ENCODE measurements around the gene CAST. TPM values are rescaled to one million over a fixed set of nuclear protein-coding genes. Genes with fewer than 3 reads are reported as not detected.

The CAST gene
- total RNA-seq, 1 donor from 2014 or later: 260 TPM

GRCh38 chr5:96638561-96638960 is 23.6 kb upstream of the CAST start:
- Histone ChIP-seq H3K27ac (no peak overlapping the region), H3K27me3 (no peaks in the 10 kb centered on the region), H3K4me3 (no peak overlapping the region), H3K4me1 (no peaks in the 10 kb centered on the region), H3K36me3 (no peaks in the 10 kb centered on the region), H3K9me3 (no peaks in the 10 kb centered on the region)
- intact Hi-C loops (cut with DNase I): no loop called here
- ATAC-seq: no peak
- TF ChIP-seq CTCF (IDR thresholded peaks at IDR 0.05): no peak
- no peak for DNase-seq

GRCh38 chr5:96640696-96641095 is 21.5 kb upstream of the CAST start:
- H3K4me3 ChIP-seq: no peak overlapping the region
- no peaks in the 10 kb centered on the region for H3K36me3 ChIP-seq
- DNase-seq (no peak), ATAC-seq (no peak)
- H3K27me3 ChIP-seq: no peaks in the 10 kb centered on the region
- no peak for TF ChIP-seq CTCF (IDR thresholded peaks at IDR 0.05)
- no peaks in the 10 kb centered on the region for H3K4me1 ChIP-seq
- no peaks in the 10 kb centered on the region for H3K9me3 ChIP-seq
- intact Hi-C loops (cut with DNase I): no loop called here
- H3K27ac ChIP-seq: no peak overlapping the region

GRCh38 chr5:96641368-96642280 is 20.6 kb upstream of the CAST start:
- ATAC-seq (no peak), DNase-seq (no peak)
- Histone ChIP-seq H3K36me3 (no peaks in the 10 kb centered on the region), H3K9me3 (no peaks in the 10 kb centered on the region), H3K27me3 (no peaks in the 10 kb centered on the region), H3K27ac (no peak overlapping the region), H3K4me3 (no peak overlapping the region), H3K4me1 (no peaks in the 10 kb centered on the region)
- intact Hi-C loops (cut with DNase I): no loop called here
- TF ChIP-seq CTCF (IDR thresholded peaks at IDR 0.05): no peak

- DNase-seq (no peak), ATAC-seq (no peak)
- Histone ChIP-seq H3K27me3 (no peaks in the 10 kb centered on the region), H3K4me1 (no peaks in the 10 kb centered on the region), H3K4me3 (no peak overlapping the region), H3K27ac (no peak overlapping the region), H3K9me3 (no peaks in the 10 kb centered on the region), H3K36me3 (no peaks in the 10 kb centered on the region)
- intact Hi-C loops (cut with DNase I): no loop called here
- no peak for TF ChIP-seq CTCF (IDR thresholded peaks at IDR 0.05)
Observed at GRCh38 chr5:96642281-96642640, 19.9 kb upstream of the CAST start.

GRCh38 chr5:96645091-96645490 is 17.1 kb upstream of the CAST start:
- TF ChIP-seq CTCF (IDR thresholded peaks at IDR 0.05): no peak
- Histone ChIP-seq H3K27ac (no peak overlapping the region), H3K27me3 (no peaks in the 10 kb centered on the region), H3K4me3 (no peak overlapping the region), H3K9me3 (no peaks in the 10 kb centered on the region), H3K36me3 (no peaks in the 10 kb centered on the region), H3K4me1 (peaks cover 4% of the 10 kb centered on the region)
- intact Hi-C loops (cut with DNase I): no loop called here
- DNase-seq (no peak), ATAC-seq (no peak)
